ENCODE measurements around the gene CYP1A2. TPM values are rescaled to one million over a fixed set of nuclear protein-coding genes. Genes with fewer than 3 reads are reported as not detected.
A peak's percentile ranks its signal among the peaks of the same experiment; 100 is the strongest.

CYP1A2 gene
- total RNA-seq, 1 donor = not detected

DNA sequence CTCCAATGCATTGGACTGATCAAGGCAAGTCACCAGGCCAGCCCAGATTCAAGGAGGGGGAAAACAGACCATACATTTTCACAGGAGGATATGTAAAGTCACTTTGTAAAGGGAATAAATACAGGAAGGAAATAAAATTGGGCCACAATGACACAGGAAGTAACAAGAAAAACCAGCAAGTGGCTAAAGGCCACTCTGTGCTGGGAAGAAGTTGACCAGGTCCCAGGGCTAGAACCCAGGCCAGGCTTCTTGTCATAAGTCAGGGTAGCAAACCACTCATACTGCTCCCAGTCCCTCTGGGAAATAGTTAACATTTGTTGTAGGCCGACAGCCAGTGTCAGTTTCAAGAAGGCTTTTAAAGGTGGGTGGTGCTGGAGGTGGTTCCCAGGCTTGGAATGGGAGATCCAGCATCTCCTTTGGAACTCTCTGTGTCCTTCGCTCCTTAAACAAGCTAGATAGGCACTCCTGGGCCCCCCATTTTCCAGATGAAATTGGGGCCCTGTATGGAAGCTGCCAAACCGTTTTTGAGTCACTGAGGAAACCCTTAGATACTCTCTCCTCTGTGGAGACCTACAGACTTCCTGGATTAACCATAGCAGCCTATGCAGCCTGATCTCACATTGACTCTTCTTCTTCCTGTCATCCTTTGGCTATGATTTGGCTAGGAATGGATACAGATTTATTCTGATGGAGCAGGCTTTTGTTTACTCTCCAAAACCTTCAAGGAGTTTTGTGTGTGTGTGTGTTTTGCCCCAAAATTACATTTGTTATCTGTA is 38.1 kb upstream of the CYP1A2 start:
- H3K79me2 ChIP-seq (ENCODE audit: insufficient read depth, low read length) = no peaks in the 10 kb centered on the region
- H4K20me1 ChIP-seq (ENCODE audit: insufficient read depth, low read length) = no peaks in the 10 kb centered on the region
- H2AFZ ChIP-seq (ENCODE audit: low read length) = no peak overlapping the region
- H3K9me3 ChIP-seq (ENCODE audit: low read depth, low read length) = no peaks in the 10 kb centered on the region
- H3K36me3 ChIP-seq (ENCODE audit: insufficient read depth, low read length) = no peaks in the 10 kb centered on the region
- no peak for TF ChIP-seq CTCF (IDR thresholded peaks at IDR 0.05; ENCODE audit: extremely low read depth, low read depth, low read length)
- peaks cover 15% of the 10 kb centered on the region for H3K27me3 ChIP-seq (ENCODE audit: insufficient read depth, low read length)
- DNase-seq (ENCODE audit: insufficient read length, low spot score, missing footprints) = no peak
- no peak overlapping the region for H3K4me3 ChIP-seq (ENCODE audit: insufficient read depth, low read length)
- H3K27ac ChIP-seq (ENCODE audit: low read depth, low read length) = no peak overlapping the region
- H3K4me2 ChIP-seq (ENCODE audit: insufficient read depth, low read length) = no peak overlapping the region
- H3K4me1 ChIP-seq (ENCODE audit: insufficient read depth, low read length) = no peaks in the 10 kb centered on the region

DNA sequence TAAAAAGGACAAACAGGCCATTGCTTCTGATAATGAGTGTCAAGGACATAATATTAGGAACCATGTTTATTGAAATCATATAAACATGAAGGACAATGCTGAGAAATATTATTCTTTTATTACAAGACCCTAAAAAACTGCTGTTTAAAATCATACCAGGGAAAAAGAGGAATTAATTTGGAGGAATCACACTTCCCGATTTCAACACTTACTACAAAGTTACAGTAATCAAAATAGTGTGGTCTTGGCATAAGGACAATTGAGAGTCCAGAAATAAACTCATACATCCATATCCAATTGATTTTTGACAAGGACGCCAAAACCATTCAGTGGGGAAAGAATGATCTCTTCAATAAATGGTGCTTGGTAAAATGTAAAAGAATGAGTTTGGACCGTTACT is 36.3 kb upstream of the CYP1A2 start:
- Histone ChIP-seq H3K4me1 (ENCODE audit: insufficient read depth, low read length) (no peaks in the 10 kb centered on the region), H3K79me2 (ENCODE audit: insufficient read depth, low read length) (no peaks in the 10 kb centered on the region), H3K36me3 (ENCODE audit: insufficient read depth, low read length) (no peaks in the 10 kb centered on the region), H4K20me1 (ENCODE audit: insufficient read depth, low read length) (no peaks in the 10 kb centered on the region), H3K9me3 (ENCODE audit: low read depth, low read length) (no peaks in the 10 kb centered on the region), H3K4me2 (ENCODE audit: insufficient read depth, low read length) (no peak overlapping the region), H2AFZ (ENCODE audit: low read length) (no peak overlapping the region), H3K27me3 (ENCODE audit: insufficient read depth, low read length) (peaks cover 1% of the 10 kb centered on the region), H3K27ac (ENCODE audit: low read depth, low read length) (no peak overlapping the region), H3K4me3 (ENCODE audit: insufficient read depth, low read length) (no peak overlapping the region)
- no peak for DNase-seq (ENCODE audit: insufficient read length, low spot score, missing footprints)
- no peak for TF ChIP-seq CTCF (IDR thresholded peaks at IDR 0.05; ENCODE audit: extremely low read depth, low read depth, low read length)

GRCh38 chr15:74716651-74717050 is 32.0 kb upstream of the CYP1A2 start:
- Histone ChIP-seq H3K27ac (ENCODE audit: low read depth, low read length) (no peak overlapping the region), H3K36me3 (ENCODE audit: insufficient read depth, low read length) (no peaks in the 10 kb centered on the region), H3K79me2 (ENCODE audit: insufficient read depth, low read length) (no peaks in the 10 kb centered on the region), H3K27me3 (ENCODE audit: insufficient read depth, low read length) (peaks cover 11% of the 10 kb centered on the region), H3K9me3 (ENCODE audit: low read depth, low read length) (no peaks in the 10 kb centered on the region), H3K4me2 (ENCODE audit: insufficient read depth, low read length) (no peak overlapping the region), H2AFZ (ENCODE audit: low read length) (no peak overlapping the region), H3K4me3 (ENCODE audit: insufficient read depth, low read length) (no peak overlapping the region), H3K4me1 (ENCODE audit: insufficient read depth, low read length) (no peaks in the 10 kb centered on the region), H4K20me1 (ENCODE audit: insufficient read depth, low read length) (no peaks in the 10 kb centered on the region)
- DNase-seq (ENCODE audit: insufficient read length, low spot score, missing footprints) = no peak
- no peak for TF ChIP-seq CTCF (IDR thresholded peaks at IDR 0.05; ENCODE audit: extremely low read depth, low read depth, low read length)

DNA sequence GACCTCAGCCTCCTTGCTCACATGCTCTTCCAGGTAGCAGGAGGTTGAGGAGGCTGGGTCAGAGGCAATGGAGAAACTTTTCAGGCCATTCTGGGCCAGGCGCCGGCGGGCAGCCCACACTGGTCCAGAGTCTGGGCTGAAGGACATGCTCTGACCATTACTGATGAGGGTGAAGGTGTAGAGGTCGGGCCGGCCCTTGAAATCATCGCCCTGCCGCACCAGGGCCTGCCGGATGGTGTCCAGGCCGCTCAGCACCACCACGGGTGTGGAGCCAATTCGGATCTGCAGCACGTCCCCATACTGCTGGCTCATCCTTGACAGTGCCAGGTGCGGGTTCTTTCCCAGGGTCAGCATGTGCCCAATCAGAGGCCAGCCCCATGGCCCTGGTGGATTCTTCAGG is 26.1 kb upstream of the CYP1A2 start:
- no peaks in the 10 kb centered on the region for H3K36me3 ChIP-seq (ENCODE audit: insufficient read depth, low read length)
- H3K9me3 ChIP-seq (ENCODE audit: low read depth, low read length) = no peaks in the 10 kb centered on the region
- peaks cover 10% of the 10 kb centered on the region for H3K4me1 ChIP-seq (ENCODE audit: insufficient read depth, low read length)
- no peak overlapping the region for H3K27ac ChIP-seq (ENCODE audit: low read depth, low read length)
- TF ChIP-seq CTCF (IDR thresholded peaks at IDR 0.05; ENCODE audit: extremely low read depth, low read depth, low read length) = no peak
- no peaks in the 10 kb centered on the region for H4K20me1 ChIP-seq (ENCODE audit: insufficient read depth, low read length)
- no peak overlapping the region for H3K4me2 ChIP-seq (ENCODE audit: insufficient read depth, low read length)
- H3K79me2 ChIP-seq (ENCODE audit: insufficient read depth, low read length) = no peaks in the 10 kb centered on the region
- no peak overlapping the region for H3K4me3 ChIP-seq (ENCODE audit: insufficient read depth, low read length)
- no peak overlapping the region for H2AFZ ChIP-seq (ENCODE audit: low read length)
- peak; percentile 71 for DNase-seq (ENCODE audit: insufficient read length, low spot score, missing footprints)
- peaks cover 59% of the 10 kb centered on the region for H3K27me3 ChIP-seq (ENCODE audit: insufficient read depth, low read length)
